ENCODE data around the gene EML6. TPM values are rescaled to one million over a fixed set of nuclear protein-coding genes. Genes with fewer than 3 reads are reported as not detected.
"Not testable (repeated sequence)": the region's sequence is repeated elsewhere in the genome, so short reads cannot be mapped to it uniquely, and the experiment has no call there.

EML6 gene
- total RNA-seq, 4 donors from 2014 or later: 0.63 to 9.0 (median 1.2) TPM

DNA sequence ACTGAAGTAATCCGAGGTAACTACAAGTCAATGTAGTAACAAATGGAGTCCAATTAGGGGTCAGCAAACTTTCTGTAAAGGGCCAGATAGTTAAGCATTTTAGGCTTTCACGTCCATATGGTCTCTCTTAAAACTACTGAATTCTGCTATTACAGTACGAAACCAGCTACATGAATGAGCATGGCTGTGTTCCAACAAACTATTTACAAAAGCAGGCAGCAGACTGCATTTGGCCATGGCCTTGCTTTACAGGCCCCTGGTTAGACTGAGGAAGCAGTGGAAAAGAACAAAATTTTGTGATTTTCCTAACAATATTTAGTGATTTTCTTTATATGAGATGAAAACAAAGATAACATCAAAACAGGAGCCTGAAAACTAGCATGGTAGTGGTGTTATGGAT lies 262.8 kb downstream of the EML6 start:
- DNase-seq (ENCODE audit: low spot score): no peak
- TF ChIP-seq, protein P1, sequence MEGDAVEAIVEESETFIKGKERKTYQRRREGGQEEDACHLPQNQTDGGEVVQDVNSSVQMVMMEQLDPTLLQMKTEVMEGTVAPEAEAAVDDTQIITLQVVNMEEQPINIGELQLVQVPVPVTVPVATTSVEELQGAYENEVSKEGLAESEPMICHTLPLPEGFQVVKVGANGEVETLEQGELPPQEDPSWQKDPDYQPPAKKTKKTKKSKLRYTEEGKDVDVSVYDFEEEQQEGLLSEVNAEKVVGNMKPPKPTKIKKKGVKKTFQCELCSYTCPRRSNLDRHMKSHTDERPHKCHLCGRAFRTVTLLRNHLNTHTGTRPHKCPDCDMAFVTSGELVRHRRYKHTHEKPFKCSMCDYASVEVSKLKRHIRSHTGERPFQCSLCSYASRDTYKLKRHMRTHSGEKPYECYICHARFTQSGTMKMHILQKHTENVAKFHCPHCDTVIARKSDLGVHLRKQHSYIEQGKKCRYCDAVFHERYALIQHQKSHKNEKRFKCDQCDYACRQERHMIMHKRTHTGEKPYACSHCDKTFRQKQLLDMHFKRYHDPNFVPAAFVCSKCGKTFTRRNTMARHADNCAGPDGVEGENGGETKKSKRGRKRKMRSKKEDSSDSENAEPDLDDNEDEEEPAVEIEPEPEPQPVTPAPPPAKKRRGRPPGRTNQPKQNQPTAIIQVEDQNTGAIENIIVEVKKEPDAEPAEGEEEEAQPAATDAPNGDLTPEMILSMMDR (IDR thresholded peaks at IDR 0.05): no peak

GRCh38 chr2:54988612-54989011 lies 265.1 kb downstream of the EML6 start:
- DNase-seq (ENCODE audit: low spot score) (no peak), ATAC-seq (ENCODE audit: low FRiP score) (no peak)
- TF ChIP-seq, protein P1 (IDR thresholded peaks at IDR 0.05): no peak

More for the DNA sequence above, 262.8 kb downstream of the EML6 start:
- ATAC-seq (ENCODE audit: low FRiP score): no peak

GRCh38 chr2:54990694-54991093 lies 267.2 kb downstream of the EML6 start:
- ATAC-seq (ENCODE audit: low FRiP score); DNase-seq (ENCODE audit: low spot score): not testable (repeated sequence)

- no peak for ATAC-seq (ENCODE audit: low FRiP score)
- TF ChIP-seq, protein P1 (IDR thresholded peaks at IDR 0.05): no peak
- no peak for DNase-seq (ENCODE audit: low spot score)
Measured at GRCh38 chr2:54995553-54995952, 272.1 kb downstream of the EML6 start.

DNA sequence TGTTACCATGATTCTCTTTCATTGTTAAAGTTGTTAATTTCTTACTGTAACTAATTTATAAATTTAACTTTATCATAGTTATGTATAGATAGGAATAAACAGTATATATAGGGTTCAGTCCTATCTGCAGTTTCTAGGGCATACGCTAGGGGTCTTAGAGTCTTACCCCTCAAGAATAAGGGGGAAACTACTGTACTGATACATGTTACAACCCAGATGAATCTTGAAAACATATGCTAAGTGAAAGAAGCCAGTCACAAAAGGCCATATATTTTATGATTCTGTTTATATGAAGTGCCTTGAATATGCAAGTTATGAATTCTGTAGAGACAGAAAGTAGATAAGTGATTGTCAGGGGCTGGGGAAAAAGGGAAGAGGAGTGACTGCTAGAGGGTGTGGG lies 274.4 kb downstream of the EML6 start:
- DNase-seq (ENCODE audit: low spot score): no peak
- ATAC-seq (ENCODE audit: low FRiP score): no peak
- TF ChIP-seq, protein P1 (IDR thresholded peaks at IDR 0.05): no peak

DNA sequence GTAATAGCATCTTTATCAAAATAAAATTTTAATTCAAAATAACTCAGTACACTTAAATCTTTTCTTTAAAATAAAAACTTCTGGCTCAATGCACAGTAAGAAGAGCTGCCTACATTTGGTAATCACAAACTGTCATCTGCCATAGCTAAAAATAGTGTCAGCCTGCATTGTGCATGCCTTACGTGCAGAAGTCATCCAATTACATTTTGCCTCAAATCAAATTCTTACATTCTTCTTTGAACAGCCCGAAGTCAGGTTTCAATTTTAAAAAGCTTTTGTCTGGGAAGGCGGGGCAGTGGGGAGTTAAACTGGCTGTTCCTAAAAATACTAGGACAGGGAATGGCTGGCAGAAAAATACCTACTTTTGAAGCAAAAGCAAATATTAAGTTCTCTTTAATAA lies 275.7 kb downstream of the EML6 start:
- peak; percentile 37 for ATAC-seq (ENCODE audit: low FRiP score)
- TF ChIP-seq, protein P1 (IDR thresholded peaks at IDR 0.05): no peak
- DNase-seq (ENCODE audit: low spot score): no peak

- DNase-seq (ENCODE audit: low spot score) (no peak), ATAC-seq (ENCODE audit: low FRiP score) (no peak)
Measured at GRCh38 chr2:55000341-55000740, 276.9 kb downstream of the EML6 start.

More at GRCh38 chr2:55000341-55000740, 276.9 kb downstream of the EML6 start:
- TF ChIP-seq, protein P1 (IDR thresholded peaks at IDR 0.05): no peak
